Femur (tissue), 1 donor: ENCODE data around the gene GADD45B.
"Not testable (repeated sequence)": the region's sequence is repeated elsewhere in the genome, so short reads cannot be mapped to it uniquely, and the experiment has no call there.

Experiments used
- DNase-seq: peaks from one replicate; pipeline ENCODE4 v3.0.0-alpha.2; 2017

Gene GADD45B

DNA sequence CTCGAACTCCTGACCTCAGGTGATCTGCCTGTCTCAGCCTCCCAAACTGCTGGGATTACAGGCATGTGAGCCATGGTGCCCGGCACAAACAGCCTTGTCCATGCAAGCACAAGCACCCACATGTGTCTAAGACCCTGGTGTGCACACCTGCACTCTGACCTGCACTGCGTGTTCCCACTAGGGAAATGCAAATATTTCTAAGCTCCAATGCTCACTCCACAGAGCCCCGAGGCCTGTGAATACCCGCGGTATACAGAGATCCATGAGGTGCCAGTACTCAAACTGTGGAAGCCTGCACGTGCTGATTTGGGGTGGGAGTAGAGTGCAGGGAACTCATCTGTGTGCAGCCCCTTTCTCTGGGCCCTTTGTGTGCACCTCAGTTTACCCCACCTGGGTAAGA, 14.7 kb downstream of the GADD45B start:
- DNase-seq = no peak

DNA sequence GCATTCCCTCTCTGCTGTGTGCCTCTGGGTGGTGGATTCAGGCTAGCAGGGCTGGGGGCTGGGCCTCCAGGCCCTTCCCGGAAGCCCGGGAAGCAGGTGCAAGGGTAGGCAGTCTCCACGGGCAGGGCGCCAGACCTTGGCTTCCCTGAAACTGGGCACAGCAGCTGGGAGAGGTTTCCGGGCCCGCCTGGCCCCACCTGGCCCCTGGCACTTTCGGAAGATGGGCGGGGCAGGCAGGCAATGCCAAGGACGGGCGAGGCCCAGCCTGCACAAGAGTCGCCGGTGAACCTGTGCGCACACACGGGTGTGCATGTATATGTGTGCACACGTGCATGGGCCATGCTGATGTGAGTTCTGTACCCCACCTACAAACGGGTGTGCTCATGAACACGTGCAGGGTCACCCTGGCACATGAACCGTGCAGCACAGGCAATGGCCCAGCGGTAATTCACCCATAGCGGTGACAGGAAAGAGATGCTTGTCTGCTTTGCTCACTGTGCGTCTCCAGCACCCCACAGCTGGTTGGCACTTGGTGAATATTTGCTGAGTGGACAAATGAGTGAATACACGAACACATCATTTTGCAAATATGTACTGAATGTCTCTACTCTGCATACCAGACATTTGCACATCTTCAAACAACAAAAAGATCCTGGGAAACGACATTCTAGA, 15.3 kb downstream of the GADD45B start:
- DNase-seq = peak; percentile 58

DNA sequence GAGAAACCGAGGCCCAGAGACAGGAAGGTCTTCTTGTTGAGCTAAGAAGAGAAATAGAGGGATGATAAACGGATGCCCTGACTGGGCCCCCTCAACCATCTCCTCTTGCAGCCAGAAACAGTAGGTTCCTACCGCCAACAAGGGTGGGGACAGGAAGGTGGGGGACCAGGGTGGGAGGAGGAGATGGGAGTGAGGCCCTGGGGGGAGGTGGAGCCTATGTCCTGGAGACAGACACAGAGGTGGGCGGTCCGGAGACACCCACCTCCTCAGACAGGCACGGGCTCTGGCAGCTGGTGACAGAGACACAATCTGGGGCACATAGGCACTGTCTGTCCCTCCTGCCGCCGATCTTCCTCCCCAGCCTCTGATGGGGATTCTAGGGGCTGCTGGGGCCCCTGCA, 16.9 kb downstream of the GADD45B start:
- DNase-seq = no peak

DNA sequence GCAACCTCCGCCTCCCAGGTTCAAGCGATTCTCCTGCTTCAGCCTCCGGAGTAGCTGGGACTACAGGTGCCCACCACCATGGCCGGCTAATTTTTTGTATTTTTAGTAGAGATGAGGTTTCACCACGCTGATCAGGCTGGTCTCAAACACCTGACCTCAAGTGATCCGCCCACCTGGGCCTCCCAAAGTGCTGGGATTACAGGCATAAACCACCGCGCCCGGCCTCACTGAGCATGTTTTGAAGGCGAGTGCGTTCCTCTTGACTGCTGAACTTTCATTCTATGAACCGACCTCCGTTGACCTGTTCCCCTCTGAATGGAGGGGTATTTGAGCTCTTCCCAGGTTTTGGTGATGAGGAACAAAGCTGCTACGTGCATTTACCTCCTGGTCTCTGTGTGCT, 17.5 kb downstream of the GADD45B start:
- DNase-seq = not testable (repeated sequence)

DNA sequence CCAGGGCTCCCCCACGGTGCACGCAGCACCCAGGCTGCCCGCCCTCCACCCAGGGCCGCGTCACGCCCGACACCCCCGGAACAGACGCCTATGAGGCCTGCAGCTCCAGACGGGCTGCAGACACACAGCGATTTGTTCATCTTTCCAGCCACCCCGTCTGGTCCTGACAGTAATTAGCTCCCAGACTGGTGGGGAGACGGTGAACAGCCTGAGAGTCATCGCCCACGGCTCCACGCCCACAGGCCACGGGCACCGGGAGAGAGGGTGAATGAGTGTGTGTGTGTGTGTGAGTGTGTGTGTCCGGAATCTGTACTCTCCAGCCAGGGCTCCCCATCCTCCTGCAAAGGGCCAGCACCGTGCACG, 18.1 kb downstream of the GADD45B start:
- DNase-seq = peak; percentile 55

DNA sequence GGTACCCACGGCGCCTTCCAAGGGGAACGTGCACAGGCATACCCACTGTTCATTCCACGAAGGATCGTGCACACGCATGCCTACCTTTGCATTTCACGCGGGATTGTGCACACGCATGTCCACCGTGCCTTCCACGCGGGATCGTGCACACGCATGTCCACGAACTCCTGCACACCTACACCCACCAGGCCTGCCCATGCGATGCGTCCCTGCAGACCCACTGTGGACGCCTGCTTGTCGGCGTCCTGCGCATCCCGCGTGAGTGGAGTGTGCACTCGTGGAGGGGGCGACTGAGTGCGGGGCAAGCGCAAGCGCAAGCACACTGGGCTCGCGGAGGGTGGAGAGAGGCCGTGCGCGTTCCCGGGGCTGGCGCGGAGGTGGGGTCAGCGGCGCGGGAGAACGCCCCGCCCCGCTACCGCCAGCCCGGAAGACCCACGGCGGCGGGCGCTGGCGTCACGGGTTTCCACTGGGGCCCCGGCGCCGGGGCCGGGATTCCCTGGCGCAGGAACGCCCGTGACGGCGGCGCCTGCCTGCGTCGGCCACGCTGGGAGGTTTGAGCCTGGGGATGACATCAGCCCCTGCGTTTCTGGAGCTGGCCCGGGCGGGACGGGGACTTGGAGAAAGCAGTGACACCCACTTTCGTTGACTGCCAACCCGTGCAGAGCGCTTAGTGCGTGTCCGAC, 18.7 kb downstream of the GADD45B start:
- DNase-seq = peak; percentile 88

DNA sequence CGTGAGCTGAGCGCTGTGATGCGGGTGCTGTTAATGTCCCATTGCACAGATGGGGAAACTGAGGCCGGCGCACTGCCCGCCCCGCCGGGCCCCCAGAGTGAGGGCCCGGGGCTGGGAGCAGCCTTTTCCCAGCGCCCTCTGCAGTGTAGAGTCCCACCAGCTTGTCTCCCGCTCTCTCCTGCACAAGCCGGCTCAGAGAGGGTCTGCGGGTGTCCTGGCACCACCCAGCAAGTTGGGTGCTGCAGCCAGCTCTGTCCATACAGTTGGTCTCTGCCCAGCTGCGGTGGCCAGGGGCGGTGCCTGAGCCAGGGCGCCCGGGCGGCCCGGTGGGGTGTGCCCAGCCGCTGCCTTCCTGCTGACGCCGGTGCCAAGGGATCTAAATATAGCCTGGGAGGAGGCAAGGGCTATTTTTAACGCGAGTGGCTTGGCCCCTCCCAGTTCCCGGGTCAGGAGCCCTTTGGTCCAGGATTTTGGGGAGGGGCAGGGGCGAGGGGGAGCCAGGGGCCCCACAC, 19.3 kb downstream of the GADD45B start:
- DNase-seq = peak; percentile 92

DNA sequence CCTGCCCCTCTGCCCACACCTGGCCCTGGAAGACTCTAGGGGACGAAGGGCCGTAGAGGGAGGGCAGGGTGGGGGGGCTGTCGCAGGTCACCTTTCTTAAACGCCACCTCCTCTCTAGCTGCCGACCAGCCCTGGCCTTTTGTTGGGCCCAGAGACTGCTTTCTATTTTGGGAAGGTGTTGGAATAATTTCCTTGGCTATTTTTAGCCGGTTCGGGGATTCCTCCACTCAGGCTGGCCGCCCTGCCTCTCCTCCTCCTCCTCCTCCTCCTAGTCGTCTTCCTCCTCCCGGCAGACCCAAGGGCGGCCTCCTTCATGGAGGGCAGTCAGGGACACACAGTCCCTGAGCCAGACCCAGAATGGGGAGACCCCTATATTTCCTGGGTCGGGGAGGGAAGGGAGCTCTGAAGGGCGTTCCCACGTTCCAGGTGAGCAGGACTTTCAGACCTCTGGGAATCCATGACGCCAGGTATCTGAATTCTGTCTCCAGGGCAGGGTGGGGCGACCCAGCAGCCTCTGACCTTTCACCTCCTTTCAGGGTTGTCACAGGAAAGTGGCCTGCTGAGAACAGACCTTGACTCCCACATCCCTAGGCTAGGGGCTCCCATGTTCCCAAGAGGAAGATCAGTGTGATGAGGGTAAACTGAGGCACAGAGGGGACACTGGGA, 19.9 kb downstream of the GADD45B start:
- peak; percentile 75 for DNase-seq

DNA sequence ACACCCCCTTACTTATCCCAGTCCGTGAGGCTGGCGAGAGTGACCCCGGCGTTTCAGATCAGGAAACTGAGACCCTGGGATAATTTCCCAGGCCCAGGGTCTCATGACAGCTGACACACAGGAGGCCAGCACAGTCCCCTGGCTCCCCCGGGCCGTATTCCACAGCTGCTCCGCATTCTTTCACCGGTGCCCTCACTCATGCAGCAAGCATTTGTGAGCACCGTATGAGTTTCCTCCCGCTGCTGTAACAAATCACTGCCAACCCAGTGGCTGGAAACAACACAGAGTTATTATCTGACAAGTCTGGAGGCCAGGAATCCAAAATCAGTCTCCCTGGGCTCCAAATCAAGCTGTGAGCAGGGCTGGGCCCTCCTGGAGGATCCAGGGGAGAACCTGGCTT, 21.3 kb downstream of the GADD45B start:
- no peak for DNase-seq

DNA sequence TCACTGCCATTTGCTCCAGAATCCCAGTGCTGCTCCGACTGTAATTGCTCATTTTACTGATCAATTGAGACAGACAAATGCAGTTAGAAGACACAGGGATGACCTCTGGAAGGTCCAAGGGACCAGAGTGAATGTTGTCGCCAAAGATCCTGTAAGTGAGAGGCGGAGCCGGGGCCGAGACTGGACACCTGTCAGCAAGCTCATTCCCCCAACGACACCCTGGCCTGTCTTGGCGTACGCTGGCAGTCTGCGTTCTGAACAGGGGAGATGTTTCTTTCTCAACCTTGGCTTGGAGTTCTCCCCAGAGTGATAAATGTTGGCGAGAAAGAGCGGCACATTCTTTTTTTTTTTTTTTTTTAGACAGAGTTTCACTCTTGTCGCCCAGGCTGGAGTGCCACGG, 24.2 kb downstream of the GADD45B start:
- DNase-seq = no peak

DNA sequence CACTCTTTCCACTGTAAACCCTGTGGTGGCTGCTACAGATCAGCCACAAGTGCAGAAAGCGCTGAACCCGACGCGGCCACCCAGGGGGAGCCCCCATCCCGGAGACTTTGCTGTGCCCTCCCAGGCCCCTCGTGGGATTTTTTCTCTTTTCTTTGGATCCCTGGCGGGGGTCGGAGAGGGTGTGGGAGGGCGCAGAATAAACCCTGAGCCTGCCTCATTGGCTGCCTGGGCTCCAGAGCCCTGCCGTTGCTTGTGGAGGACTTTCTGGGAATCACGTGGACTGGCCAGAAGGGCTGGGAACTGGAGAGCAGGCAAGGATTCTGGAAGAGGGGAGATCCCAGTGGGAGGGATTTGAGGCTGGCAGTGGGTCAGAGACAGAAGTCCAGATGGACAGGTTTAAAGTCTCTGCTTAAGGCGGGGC, 24.9 kb downstream of the GADD45B start:
- peak; percentile 57 for DNase-seq

DNA sequence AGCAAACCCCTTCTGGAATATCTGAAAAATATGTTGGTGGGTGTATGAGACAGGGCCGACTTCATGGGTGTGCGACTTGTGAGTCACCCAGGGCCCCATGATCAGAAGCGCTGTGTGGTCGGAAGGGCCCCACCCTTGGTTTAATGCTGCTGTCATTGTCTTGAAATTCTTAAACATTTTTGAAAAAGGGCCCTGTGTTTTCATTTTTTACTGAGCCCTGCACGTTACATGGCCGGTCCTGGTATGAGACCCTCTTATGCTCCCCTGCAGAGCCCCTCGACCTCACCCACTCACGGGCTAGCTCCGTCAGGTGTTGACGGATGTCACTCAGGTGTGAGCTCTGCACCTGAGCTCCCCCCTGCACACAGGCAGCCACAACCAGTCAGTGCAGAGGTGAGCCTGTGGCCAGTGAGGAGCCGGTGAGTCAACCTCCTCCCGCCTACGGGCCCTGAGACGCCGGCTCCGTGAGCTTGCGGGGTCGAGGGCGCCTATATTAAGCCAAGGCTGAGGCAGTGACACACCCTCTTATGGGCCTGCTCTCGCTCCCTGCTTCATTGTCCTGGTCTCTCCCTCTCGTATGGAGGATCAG, 27.7 kb downstream of the GADD45B start:
- DNase-seq = no peak

DNA sequence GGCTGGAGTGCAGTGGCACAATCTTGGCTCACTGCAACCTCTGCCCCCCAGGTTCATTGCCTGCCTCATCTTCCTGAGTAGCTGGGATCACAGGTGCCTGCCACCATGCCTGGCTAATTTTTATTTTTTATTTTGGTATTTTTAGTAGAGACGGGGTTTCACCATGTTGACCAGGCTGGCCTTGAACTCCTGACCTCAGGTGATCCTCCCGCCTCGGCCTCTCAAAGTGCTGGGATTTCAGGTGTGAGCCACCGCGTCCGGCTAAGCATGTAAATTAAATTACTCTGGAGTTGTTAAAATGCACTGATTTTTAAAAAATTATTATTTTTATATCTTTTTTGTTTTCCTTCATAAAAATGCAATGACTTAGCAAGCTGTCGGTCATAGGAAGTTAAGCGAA, 30.7 kb downstream of the GADD45B start:
- not testable (repeated sequence) for DNase-seq

DNA sequence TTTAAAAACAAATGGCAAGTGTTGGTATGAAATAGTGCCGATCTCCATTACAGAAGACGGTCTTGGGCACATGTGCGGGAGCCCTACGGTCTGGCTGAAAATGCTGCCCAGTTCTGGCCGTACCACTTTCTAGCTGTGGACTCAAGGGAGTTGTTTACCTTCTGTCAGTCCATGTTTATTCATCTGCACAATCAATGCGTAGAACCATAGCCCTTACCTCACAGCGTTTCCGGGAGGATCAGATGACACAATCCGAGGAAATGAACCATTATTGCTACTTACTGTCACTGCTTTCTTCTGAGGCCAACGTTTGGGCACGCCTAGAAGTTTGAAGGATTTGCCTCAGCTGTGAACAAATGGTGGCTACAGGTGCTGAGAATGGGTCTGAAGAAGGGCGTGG, 31.2 kb downstream of the GADD45B start:
- DNase-seq = peak; percentile 57

DNA sequence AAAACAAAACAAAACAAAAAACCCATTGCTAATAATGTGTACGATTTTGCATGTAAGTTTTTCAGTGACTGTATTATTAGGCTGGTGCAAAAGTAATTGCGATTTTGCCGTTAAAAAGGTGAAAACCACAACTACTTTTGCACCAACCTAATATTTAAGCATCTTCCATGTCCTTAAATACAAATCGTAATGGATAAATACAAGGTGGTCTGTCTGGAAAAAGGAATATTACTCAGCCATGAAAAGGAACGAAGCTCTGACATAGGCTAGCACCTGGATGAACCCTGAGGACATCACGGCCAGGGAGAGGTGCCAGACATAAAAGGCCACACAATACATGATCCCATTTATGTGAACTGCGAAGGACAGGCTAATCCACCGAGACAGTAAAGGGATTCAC, 33.2 kb downstream of the GADD45B start:
- no peak for DNase-seq

DNA sequence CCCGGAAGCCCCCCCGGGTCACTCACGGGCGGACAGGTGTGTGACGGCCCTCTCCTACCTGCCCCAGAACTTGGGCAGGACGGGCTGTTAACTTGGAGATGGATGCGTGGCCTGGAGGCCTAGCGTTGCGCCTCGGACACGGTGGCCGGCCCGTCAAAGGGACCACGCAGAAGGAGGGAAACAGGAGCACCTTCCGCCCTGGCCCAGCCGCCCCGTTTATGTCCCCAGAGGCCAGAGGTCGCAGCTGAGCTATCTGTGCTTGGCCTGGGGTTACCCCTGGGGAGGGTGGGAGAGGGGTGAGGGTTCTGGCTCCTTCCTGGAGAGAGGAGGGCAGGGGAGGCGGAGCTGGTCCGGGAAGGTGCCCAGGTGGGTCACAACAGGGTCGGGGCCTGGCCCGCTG, 35.6 kb downstream of the GADD45B start:
- DNase-seq = no peak

DNA sequence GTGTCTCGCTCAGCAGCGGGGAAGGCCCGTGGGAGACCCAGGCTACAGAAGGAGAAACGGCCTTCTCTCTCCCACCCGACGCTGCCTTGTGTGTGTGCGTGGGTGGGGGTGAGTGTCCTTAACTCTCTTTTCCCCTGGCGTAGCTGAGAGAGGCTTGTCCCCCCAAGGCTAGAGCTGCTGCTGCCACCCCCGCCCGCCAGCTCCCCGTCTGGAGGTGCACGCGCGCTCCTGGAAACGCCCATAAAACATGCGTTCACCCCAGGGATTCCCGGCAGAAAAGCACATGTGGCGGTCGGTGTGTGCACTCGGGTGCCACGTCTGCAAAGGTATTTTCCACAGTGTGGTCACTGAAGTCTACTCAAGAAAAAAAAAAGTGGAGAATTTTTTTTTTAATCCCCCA, 36.1 kb downstream of the GADD45B start:
- DNase-seq = no peak

DNA sequence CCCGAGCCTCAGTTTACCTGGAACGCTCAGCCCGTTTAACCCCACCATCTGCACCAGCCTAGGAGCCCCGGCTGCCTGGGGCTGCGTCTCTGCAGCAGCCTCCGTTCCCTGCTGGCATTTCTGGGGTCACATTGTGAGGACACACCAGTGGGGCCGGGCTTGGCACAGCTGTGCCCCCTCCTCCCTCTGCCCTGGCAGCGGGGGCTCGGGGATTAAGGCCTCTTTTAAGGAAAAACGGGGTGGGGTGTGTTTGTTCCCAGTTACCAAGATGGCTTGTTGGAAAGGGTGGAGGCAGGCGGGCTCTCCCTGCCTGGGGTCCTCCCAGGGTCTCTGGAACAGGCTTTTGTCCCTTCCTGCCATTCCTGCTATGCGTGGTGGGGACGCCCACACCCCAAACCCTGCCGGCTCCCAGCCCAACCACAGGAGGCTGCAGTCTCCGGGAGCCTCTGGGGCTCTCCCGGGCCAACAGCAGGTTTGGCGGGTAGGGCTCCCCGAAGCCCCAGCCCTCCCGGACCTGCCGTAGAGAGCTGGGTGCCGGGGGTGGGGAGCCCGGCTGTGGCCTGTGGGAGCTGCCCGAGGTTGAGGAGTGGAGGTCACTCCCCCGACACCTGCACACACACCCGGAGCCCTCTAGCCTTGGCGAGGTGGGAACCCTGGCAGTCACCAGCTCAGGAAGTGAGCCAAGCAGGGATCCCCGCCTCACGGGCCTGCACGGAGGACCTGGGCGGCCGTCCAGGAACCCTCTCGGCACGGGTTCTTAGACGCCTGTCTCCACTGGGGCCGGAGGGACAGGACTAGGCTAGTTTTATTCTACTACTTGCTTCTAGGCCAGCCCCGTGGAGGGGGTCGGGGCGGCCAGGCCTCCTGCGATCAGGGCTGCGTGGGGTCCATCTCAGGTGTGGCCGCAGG, 36.9 kb downstream of the GADD45B start:
- no peak for DNase-seq

DNA sequence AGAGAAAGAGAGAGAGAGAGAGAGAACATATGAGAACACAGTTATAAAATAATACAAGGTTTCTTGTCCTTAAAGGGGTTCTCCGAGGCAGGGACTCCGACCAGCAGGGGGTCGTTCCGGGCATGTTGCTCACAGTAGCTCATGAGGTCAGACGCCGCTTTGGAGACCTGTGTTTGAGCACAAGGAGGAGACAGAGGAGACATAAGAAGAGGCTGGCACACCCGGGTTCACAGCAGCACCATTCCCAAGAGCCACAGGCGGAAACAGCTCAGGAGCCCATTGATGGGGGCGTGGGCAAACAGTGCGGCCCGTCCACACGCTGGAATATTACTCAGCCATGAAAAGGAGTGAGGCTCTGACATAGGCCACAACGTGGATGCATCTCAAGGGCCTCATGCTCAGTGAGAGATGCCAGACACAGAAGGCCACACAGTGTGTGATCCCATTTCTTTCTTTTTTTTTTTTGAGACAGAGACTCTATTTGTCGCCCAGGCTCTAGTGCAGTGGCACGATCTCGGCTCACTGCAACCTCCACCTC, 39.1 kb downstream of the GADD45B start:
- no peak for DNase-seq

DNA sequence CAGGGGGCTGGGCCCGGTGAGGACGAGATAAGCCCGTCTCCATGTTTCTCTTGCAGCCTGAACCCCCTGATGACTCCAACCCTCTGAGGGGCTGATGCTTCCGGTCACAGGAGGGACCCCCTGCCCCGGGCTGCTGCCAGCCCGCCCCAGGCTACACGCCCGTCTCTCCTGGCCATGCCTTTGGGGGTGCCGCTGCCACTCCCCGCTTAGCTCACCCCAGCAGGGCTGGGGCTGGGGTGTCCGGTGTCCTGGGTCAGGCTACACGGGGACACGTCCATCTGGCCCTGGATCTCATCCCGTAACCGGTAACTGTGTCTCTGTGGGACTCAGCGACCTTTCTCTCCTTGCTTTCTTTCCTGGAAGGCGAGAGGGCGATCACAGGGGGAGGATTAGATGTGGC, 40.8 kb downstream of the GADD45B start:
- DNase-seq = no peak

DNA sequence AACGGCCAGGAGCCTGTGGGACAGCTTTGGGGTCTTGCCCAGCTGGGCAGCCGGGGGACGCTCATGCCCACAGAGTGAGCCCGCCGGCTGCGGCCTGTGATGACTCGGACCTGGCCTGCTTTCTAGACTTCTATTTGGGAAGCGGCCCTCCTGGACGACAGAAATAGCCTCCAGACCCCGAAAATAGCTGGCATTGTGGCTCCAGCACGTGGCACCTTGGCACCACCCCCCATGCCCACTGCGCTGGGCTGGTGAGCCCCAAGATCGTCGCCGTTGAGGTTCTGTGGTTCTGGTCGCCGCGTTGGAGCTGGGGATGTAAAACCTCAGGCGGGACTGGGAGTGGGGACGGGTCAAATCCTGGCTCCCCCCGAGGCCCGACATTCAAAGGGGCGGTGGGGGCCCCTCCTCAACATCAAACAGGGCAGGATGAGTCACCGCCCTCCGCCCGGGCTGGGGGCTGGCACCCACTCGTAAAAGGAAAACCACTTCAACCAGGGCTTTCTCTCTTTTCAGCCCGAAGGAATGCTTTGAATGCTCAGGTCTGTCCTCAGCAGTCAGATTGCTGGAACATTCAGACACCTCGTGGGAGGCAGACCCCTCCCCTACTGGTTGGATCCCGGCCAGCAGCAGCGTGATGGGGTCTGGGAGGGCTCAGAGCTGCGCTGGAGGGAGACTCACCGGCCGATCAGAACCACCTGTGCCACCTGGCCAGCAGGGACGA, 42.1 kb downstream of the GADD45B start:
- DNase-seq = no peak

DNA sequence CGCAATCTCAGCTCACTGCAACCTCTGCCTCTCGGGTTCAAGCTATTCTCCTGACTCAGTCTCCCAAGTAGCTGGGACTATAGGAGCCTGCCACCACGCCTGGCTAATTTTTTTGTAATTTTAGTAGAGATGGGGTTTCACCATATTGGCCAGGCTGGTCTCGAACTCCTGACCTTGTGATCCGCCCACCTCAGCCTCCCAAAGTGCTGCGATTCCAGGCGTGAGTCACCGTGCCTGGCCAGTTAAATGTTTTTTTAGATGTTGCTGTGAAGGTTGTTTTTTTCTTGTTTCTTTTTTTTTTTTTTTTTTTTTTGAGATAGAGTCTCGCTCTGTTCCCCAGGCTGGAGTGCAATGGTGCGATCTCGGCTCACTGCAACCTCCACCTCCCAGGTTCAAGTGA, 42.9 kb downstream of the GADD45B start:
- not testable (repeated sequence) for DNase-seq
